ENCODE results near the gene CBX2.
A peak's percentile ranks its signal among the peaks of the same experiment; 100 is the strongest.

Gene CBX2

GRCh38 chr17:79742589-79742918 is 35.4 kb upstream of the CBX2 start:
- Histone ChIP-seq H3K79me2 (ENCODE audit: insufficient read depth, low read length) (no peaks in the 10 kb centered on the region), H3K36me3 (ENCODE audit: insufficient read depth, low read length) (no peaks in the 10 kb centered on the region), H3K27ac (ENCODE audit: low read length) (no peak overlapping the region), H3K9me3 (ENCODE audit: insufficient read depth, low read length, severe bottlenecking) (no peaks in the 10 kb centered on the region), H3K4me2 (ENCODE audit: insufficient read depth, low read length) (peak overlapping the region; percentile 54), H3K4me1 (ENCODE audit: insufficient read depth, low read length) (peaks cover 26% of the 10 kb centered on the region), H3K4me3 (ENCODE audit: low read depth in 1 of 2, low read length in 2 of 2) (no peak overlapping the region), H3K27me3 (ENCODE audit: insufficient read depth, low read length, poor library complexity) (peaks cover 25% of the 10 kb centered on the region), H2AFZ (ENCODE audit: low read depth, low read length) (no peak overlapping the region), H3K9ac (ENCODE audit: low read depth, low read length) (no peak overlapping the region; the same call in 1 of the 2 replicates), H4K20me1 (ENCODE audit: insufficient read depth, low read length) (no peaks in the 10 kb centered on the region)
- no peak for DNase-seq
- TF ChIP-seq CTCF (IDR thresholded peaks at IDR 0.05; ENCODE audit: borderline replicate concordance, extremely low read depth, low read length, poor library complexity, severe bottlenecking) (no peak), EZH2 (IDR thresholded peaks at IDR 0.05; ENCODE audit: borderline replicate concordance, low read depth, low read length, severe bottlenecking) (no peak)
- ATAC-seq (ENCODE audit: insufficient read depth, low read depth), result no peak

- Histone ChIP-seq H3K36me3 (ENCODE audit: insufficient read depth, low read length) (no peaks in the 10 kb centered on the region), H3K27ac (ENCODE audit: low read length) (no peak overlapping the region), H3K4me1 (ENCODE audit: insufficient read depth, low read length) (peaks cover 26% of the 10 kb centered on the region), H3K79me2 (ENCODE audit: insufficient read depth, low read length) (no peaks in the 10 kb centered on the region), H3K9ac (ENCODE audit: low read depth, low read length) (no peak overlapping the region), H4K20me1 (ENCODE audit: insufficient read depth, low read length) (no peaks in the 10 kb centered on the region), H3K9me3 (ENCODE audit: insufficient read depth, low read length, severe bottlenecking) (no peaks in the 10 kb centered on the region), H3K4me3 (ENCODE audit: low read depth in 1 of 2, low read length in 2 of 2) (no peak overlapping the region), H3K4me2 (ENCODE audit: insufficient read depth, low read length) (no peak overlapping the region), H2AFZ (ENCODE audit: low read depth, low read length) (no peak overlapping the region), H3K27me3 (ENCODE audit: insufficient read depth, low read length, poor library complexity) (peaks cover 25% of the 10 kb centered on the region)
- ATAC-seq (ENCODE audit: insufficient read depth, low read depth) (no peak), DNase-seq (no peak)
- no peak for TF ChIP-seq EZH2 (IDR thresholded peaks at IDR 0.05; ENCODE audit: borderline replicate concordance, low read depth, low read length, severe bottlenecking)
- TF ChIP-seq CTCF (IDR thresholded peaks at IDR 0.05; ENCODE audit: borderline replicate concordance, extremely low read depth, low read length, poor library complexity, severe bottlenecking), result no peak
Measured at GRCh38 chr17:79742951-79743476, 34.9 kb upstream of the CBX2 start.

- H3K9me3 ChIP-seq (ENCODE audit: insufficient read depth, low read length, severe bottlenecking), result no peaks in the 10 kb centered on the region
- no peak overlapping the region for H3K9ac ChIP-seq (ENCODE audit: low read depth, low read length)
- no peak for TF ChIP-seq CTCF (IDR thresholded peaks at IDR 0.05; ENCODE audit: borderline replicate concordance, extremely low read depth, low read length, poor library complexity, severe bottlenecking)
- TF ChIP-seq EZH2 (IDR thresholded peaks at IDR 0.05; ENCODE audit: borderline replicate concordance, low read depth, low read length, severe bottlenecking), result no peak
- no peak for DNase-seq
- peaks cover 26% of the 10 kb centered on the region for H3K4me1 ChIP-seq (ENCODE audit: insufficient read depth, low read length)
- no peaks in the 10 kb centered on the region for H3K36me3 ChIP-seq (ENCODE audit: insufficient read depth, low read length)
- no peak overlapping the region for H3K4me3 ChIP-seq (ENCODE audit: low read depth in 1 of 2, low read length in 2 of 2)
- ATAC-seq (ENCODE audit: insufficient read depth, low read depth), result no peak
- H3K27ac ChIP-seq (ENCODE audit: low read length), result no peak overlapping the region
- H3K27me3 ChIP-seq (ENCODE audit: insufficient read depth, low read length, poor library complexity), result peaks cover 25% of the 10 kb centered on the region
- H3K79me2 ChIP-seq (ENCODE audit: insufficient read depth, low read length), result no peaks in the 10 kb centered on the region
- H2AFZ ChIP-seq (ENCODE audit: low read depth, low read length), result no peak overlapping the region
- H3K4me2 ChIP-seq (ENCODE audit: insufficient read depth, low read length), result no peak overlapping the region
- no peaks in the 10 kb centered on the region for H4K20me1 ChIP-seq (ENCODE audit: insufficient read depth, low read length)
Measured at GRCh38 chr17:79743614-79744013, 34.3 kb upstream of the CBX2 start.

All from DND-41 (cell line).